SK-N-SH (cell line): Measurements from ENCODE around the gene SIM2.

Source experiments
- EZH2phosphoT487 ChIP-seq: fragments of 200-600 bp; sonication (generic); IDR thresholded peaks from 2 replicates; pipeline ENCODE4 v1.6.1; 2017; ENCODE audit warnings: low read depth, mixed run types, mild to moderate bottlenecking, antibody characterized with exemption, moderate library complexity, borderline replicate concordance
- MAX ChIP-seq: IDR thresholded peaks from 2 replicates; pipeline ENCODE4 v1.4.0; 2012; ENCODE audit warnings: low read depth
- MXI1 ChIP-seq: IDR thresholded peaks from 2 replicates; pipeline ENCODE4 v1.6.1; 2012; ENCODE audit warnings: mild to moderate bottlenecking, low read depth, low read length, improper control_type of control experiment
- NFIC ChIP-seq: IDR thresholded peaks from 2 replicates; pipeline ENCODE4 v1.4.0; 2012; ENCODE audit warnings: borderline replicate concordance
- RFX5 ChIP-seq: IDR thresholded peaks from 2 replicates; pipeline ENCODE4 v1.6.1; 2012; ENCODE audit warnings: mild to moderate bottlenecking, improper control_type of control experiment, low read length
- SIN3A ChIP-seq: IDR thresholded peaks from 2 replicates; pipeline ENCODE4 v1.6.1; 2012; ENCODE audit warnings: low read depth, mild to moderate bottlenecking, low read length, moderate library complexity, borderline replicate concordance
- ZBTB33 ChIP-seq: IDR thresholded peaks from 2 replicates; pipeline ENCODE4 v1.4.0; 2012; ENCODE audit warnings: low read depth, borderline replicate concordance
- TF ChIP-seq, protein P1 (sequence below): fragments of 200-600 bp; sonication (generic); IDR thresholded peaks from 2 replicates; pipeline ENCODE4 v1.6.1; 2017; ENCODE audit warnings: antibody characterized with exemption, mild to moderate bottlenecking, moderate library complexity

DNA sequence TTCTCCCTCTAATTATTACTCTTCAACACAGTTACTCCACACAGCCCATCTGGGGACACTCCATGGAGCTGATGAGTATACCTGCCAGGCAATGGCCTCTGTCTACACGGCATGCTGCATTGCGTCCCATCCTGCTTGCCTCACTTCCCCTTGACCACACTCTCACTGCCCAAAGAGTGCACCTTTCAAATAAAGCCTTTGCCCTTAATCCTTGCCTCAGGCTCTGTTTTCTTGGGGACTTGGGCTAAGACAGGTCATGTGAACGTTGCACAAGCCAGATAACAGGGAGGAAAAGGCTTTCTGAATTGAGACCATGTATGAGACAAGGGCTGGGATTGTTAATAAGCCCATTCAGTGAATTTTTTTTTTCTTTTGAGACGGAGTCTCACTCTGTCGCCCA, 40.0 kb upstream of the SIM2 start:
- TF ChIP-seq ZBTB33 (no peak), MAX (no peak), RFX5 (no peak), SIN3A (no peak), EZH2phosphoT487 (no peak), NFIC (no peak), MXI1 (no peak)
- TF ChIP-seq, protein P1, sequence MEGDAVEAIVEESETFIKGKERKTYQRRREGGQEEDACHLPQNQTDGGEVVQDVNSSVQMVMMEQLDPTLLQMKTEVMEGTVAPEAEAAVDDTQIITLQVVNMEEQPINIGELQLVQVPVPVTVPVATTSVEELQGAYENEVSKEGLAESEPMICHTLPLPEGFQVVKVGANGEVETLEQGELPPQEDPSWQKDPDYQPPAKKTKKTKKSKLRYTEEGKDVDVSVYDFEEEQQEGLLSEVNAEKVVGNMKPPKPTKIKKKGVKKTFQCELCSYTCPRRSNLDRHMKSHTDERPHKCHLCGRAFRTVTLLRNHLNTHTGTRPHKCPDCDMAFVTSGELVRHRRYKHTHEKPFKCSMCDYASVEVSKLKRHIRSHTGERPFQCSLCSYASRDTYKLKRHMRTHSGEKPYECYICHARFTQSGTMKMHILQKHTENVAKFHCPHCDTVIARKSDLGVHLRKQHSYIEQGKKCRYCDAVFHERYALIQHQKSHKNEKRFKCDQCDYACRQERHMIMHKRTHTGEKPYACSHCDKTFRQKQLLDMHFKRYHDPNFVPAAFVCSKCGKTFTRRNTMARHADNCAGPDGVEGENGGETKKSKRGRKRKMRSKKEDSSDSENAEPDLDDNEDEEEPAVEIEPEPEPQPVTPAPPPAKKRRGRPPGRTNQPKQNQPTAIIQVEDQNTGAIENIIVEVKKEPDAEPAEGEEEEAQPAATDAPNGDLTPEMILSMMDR: no peak
